CD4-positive, alpha-beta T cell treated with Interleukin-15 for 1 hour (primary cell): Measurements from ENCODE around the gene RCAN3.
"Not testable (repeated sequence)": the region's sequence is repeated elsewhere in the genome, so short reads cannot be mapped to it uniquely, and the experiment has no call there.

Experiments used
- DNase-seq: peaks from one replicate; pipeline ENCODE4 v3.0.0-alpha.2; 2020

The RCAN3 gene

GRCh38 chr1:24514946-24515345 is 12.3 kb downstream of the RCAN3 start:
- DNase-seq: no peak

GRCh38 chr1:24515671-24516209 is 13.1 kb downstream of the RCAN3 start:
- not testable (repeated sequence) for DNase-seq

- no peak for DNase-seq
Observed at GRCh38 chr1:24516506-24516905, 13.9 kb downstream of the RCAN3 start.

GRCh38 chr1:24517898-24518297 is 15.3 kb downstream of the RCAN3 start:
- DNase-seq: no peak

- not testable (repeated sequence) for DNase-seq
Observed at GRCh38 chr1:24520282-24520681, 17.6 kb downstream of the RCAN3 start.

- no peak for DNase-seq
Observed at GRCh38 chr1:24525606-24526005, 23.0 kb downstream of the RCAN3 start.

GRCh38 chr1:24526045-24526444 is 23.4 kb downstream of the RCAN3 start:
- DNase-seq: no peak

- DNase-seq: peak; percentile 40
Observed at GRCh38 chr1:24526940-24527542, 24.4 kb downstream of the RCAN3 start.

GRCh38 chr1:24528744-24529143 is 26.1 kb downstream of the RCAN3 start:
- DNase-seq: no peak

- DNase-seq: not testable (repeated sequence)
Observed at GRCh38 chr1:24529292-24529691, 26.7 kb downstream of the RCAN3 start.

GRCh38 chr1:24535021-24535424 is 32.4 kb downstream of the RCAN3 start:
- DNase-seq: peak; percentile 76

- DNase-seq: no peak
Observed at GRCh38 chr1:24535778-24536177, 33.1 kb downstream of the RCAN3 start.

GRCh38 chr1:24536391-24536840 is 33.8 kb downstream of the RCAN3 start:
- DNase-seq: peak; percentile 84

GRCh38 chr1:24540051-24540905 is 37.6 kb downstream of the RCAN3 start:
- no peak for DNase-seq

- DNase-seq: no peak
Observed at GRCh38 chr1:24540906-24541710, 38.5 kb downstream of the RCAN3 start.

- no peak for DNase-seq
Observed at GRCh38 chr1:24541711-24542346, 39.2 kb downstream of the RCAN3 start.

GRCh38 chr1:24544239-24544638 is 41.6 kb downstream of the RCAN3 start:
- DNase-seq: no peak

- DNase-seq: no peak
Observed at GRCh38 chr1:24545662-24546061, 43.0 kb downstream of the RCAN3 start.

GRCh38 chr1:24547195-24547594 is 44.6 kb downstream of the RCAN3 start:
- no peak for DNase-seq

- no peak for DNase-seq
Observed at GRCh38 chr1:24548070-24548469, 45.4 kb downstream of the RCAN3 start.

GRCh38 chr1:24549210-24549609 is 46.6 kb downstream of the RCAN3 start:
- not testable (repeated sequence) for DNase-seq

GRCh38 chr1:24551290-24551959 is 48.8 kb downstream of the RCAN3 start:
- DNase-seq: no peak
